Central memory CD8-positive, alpha-beta T cell (primary cell): ENCODE data around the gene HSP90AA1.
A peak's percentile ranks its signal among the peaks of the same experiment; 100 is the strongest.
"Not testable (repeated sequence)": the region's sequence is repeated elsewhere in the genome, so short reads cannot be mapped to it uniquely, and the experiment has no call there.

Experiments used
- ATAC-seq: fragments of 150-1000 bp; cut with Tn5 transposase; replicated peaks from 2 replicates; pipeline ENCODE4 v1.10.0; 2022; ENCODE audit warnings: mild to moderate bottlenecking, moderate FRiP score, moderate number of reproducible peaks; ENCODE audit not compliant: poor library complexity, severe bottlenecking; ENCODE audit errors: extremely low read depth
- DNase-seq, 2 donors: peaks; one replicate each; pipeline ENCODE4 v3.0.0; 2021; ENCODE audit warnings: low spot score in 2 of 2
- H3K27ac Mint-ChIP-seq: one replicate; pipeline ENCODE4 v1.8.0; 2022; ENCODE audit warnings: low read depth, mild to moderate bottlenecking, moderate library complexity, mixed read lengths
- H3K27me3 Mint-ChIP-seq: one replicate; pipeline ENCODE4 v1.8.0; 2022; ENCODE audit warnings: mixed read lengths
- H3K36me3 Mint-ChIP-seq: one replicate; pipeline ENCODE4 v1.8.0; 2022; ENCODE audit warnings: mild to moderate bottlenecking, moderate library complexity, mixed read lengths; ENCODE audit not compliant: insufficient read depth
- H3K4me1 Mint-ChIP-seq: one replicate; pipeline ENCODE4 v1.8.0; 2022; ENCODE audit warnings: mixed read lengths
- H3K4me3 Mint-ChIP-seq: one replicate; pipeline ENCODE4 v1.8.0; 2022; ENCODE audit warnings: mild to moderate bottlenecking, moderate library complexity, mixed read lengths
- H3K9me3 Mint-ChIP-seq: one replicate; pipeline ENCODE4 v1.8.0; 2022; ENCODE audit warnings: mixed read lengths

HSP90AA1 gene

GRCh38 chr14:102086972-102087761 lies at the start of gene HSP90AA1:
HSP90AA1 (minus strand) TSS chr14:102087044; CDS start chr14:102086378, 666 bp downstream.
- peaks cover 60% of the 10 kb centered on the region for H3K36me3 Mint-ChIP-seq
- H3K9me3 Mint-ChIP-seq = no peaks in the 10 kb centered on the region
- peak within 1 kb of the TSS; percentile 92 for H3K4me3 Mint-ChIP-seq
- DNase-seq = peak; percentile 87 to 90
- H3K4me1 Mint-ChIP-seq = peaks cover 69% of the 10 kb centered on the region
- H3K27me3 Mint-ChIP-seq = no peaks in the 10 kb centered on the region
- H3K27ac Mint-ChIP-seq = peak within 1 kb of the TSS; percentile 83
- peak; percentile 74 for ATAC-seq

GRCh38 chr14:102135456-102135855 lies 48.6 kb upstream of the HSP90AA1 start:
- H3K27me3 Mint-ChIP-seq, DNase-seq, H3K4me3 Mint-ChIP-seq, H3K9me3 Mint-ChIP-seq, H3K27ac Mint-ChIP-seq, ATAC-seq: not testable (repeated sequence)
- Mint-ChIP-seq H3K36me3 (peaks cover 15% of the 10 kb centered on the region), H3K4me1 (peaks cover 12% of the 10 kb centered on the region)

GRCh38 chr14:102134719-102135118 lies 47.9 kb upstream of the HSP90AA1 start:
- H3K4me3 Mint-ChIP-seq, DNase-seq, H3K27ac Mint-ChIP-seq, H3K27me3 Mint-ChIP-seq, ATAC-seq, H3K9me3 Mint-ChIP-seq, H3K36me3 Mint-ChIP-seq, H3K4me1 Mint-ChIP-seq: not testable (repeated sequence)

GRCh38 chr14:102134021-102134420 lies 47.2 kb upstream of the HSP90AA1 start:
- not testable (repeated sequence) for H3K4me1 Mint-ChIP-seq, H3K27me3 Mint-ChIP-seq, H3K27ac Mint-ChIP-seq, H3K4me3 Mint-ChIP-seq, ATAC-seq, H3K9me3 Mint-ChIP-seq, H3K36me3 Mint-ChIP-seq, DNase-seq

- DNase-seq (no peak), ATAC-seq (no peak)
- Mint-ChIP-seq H3K4me3 (no peak overlapping the region), H3K27ac (no peak overlapping the region), H3K4me1 (no peaks in the 10 kb centered on the region), H3K36me3 (peaks cover 6% of the 10 kb centered on the region), H3K9me3 (no peaks in the 10 kb centered on the region), H3K27me3 (no peaks in the 10 kb centered on the region)
Observed at GRCh38 chr14:102131741-102132140, 44.9 kb upstream of the HSP90AA1 start.

- Mint-ChIP-seq H3K27me3 (no peaks in the 10 kb centered on the region), H3K4me1 (no peaks in the 10 kb centered on the region), H3K9me3 (no peaks in the 10 kb centered on the region), H3K4me3 (no peak overlapping the region), H3K27ac (no peak overlapping the region), H3K36me3 (peaks cover 3% of the 10 kb centered on the region)
- no peak for DNase-seq
- ATAC-seq = no peak
Observed at GRCh38 chr14:102126807-102127455, 40.1 kb upstream of the HSP90AA1 start.

- Mint-ChIP-seq H3K36me3 (peaks cover 3% of the 10 kb centered on the region), H3K27me3 (no peaks in the 10 kb centered on the region), H3K4me3 (no peak overlapping the region), H3K9me3 (no peaks in the 10 kb centered on the region), H3K27ac (no peak overlapping the region), H3K4me1 (no peaks in the 10 kb centered on the region)
- DNase-seq = no peak
- no peak for ATAC-seq
Observed at GRCh38 chr14:102125546-102125945, 38.7 kb upstream of the HSP90AA1 start.

- ATAC-seq (no peak), DNase-seq (no peak)
- Mint-ChIP-seq H3K27ac (no peak overlapping the region), H3K4me1 (no peaks in the 10 kb centered on the region), H3K4me3 (no peak overlapping the region), H3K9me3 (no peaks in the 10 kb centered on the region), H3K27me3 (no peaks in the 10 kb centered on the region), H3K36me3 (peaks cover 3% of the 10 kb centered on the region)
Observed at GRCh38 chr14:102124419-102124818, 37.6 kb upstream of the HSP90AA1 start.

GRCh38 chr14:102121567-102121966 lies 34.7 kb upstream of the HSP90AA1 start:
- DNase-seq = no peak
- Mint-ChIP-seq H3K4me3 (no peak overlapping the region), H3K4me1 (no peaks in the 10 kb centered on the region), H3K27ac (no peak overlapping the region), H3K27me3 (no peaks in the 10 kb centered on the region), H3K9me3 (no peaks in the 10 kb centered on the region), H3K36me3 (peaks cover 2% of the 10 kb centered on the region)
- ATAC-seq = no peak

GRCh38 chr14:102120888-102121287 lies 34.0 kb upstream of the HSP90AA1 start:
- Mint-ChIP-seq H3K36me3 (peaks cover 2% of the 10 kb centered on the region), H3K27ac (no peak overlapping the region), H3K27me3 (no peaks in the 10 kb centered on the region), H3K4me1 (no peaks in the 10 kb centered on the region), H3K9me3 (no peaks in the 10 kb centered on the region), H3K4me3 (no peak overlapping the region)
- DNase-seq (no peak), ATAC-seq (no peak)

GRCh38 chr14:102117852-102118251 lies 31.0 kb upstream of the HSP90AA1 start:
- ATAC-seq (no peak), DNase-seq (no peak)
- no peaks in the 10 kb centered on the region for H3K9me3 Mint-ChIP-seq
- peaks cover 2% of the 10 kb centered on the region for H3K36me3 Mint-ChIP-seq
- no peaks in the 10 kb centered on the region for H3K27me3 Mint-ChIP-seq
- H3K4me1 Mint-ChIP-seq = no peaks in the 10 kb centered on the region
- no peak overlapping the region for H3K27ac Mint-ChIP-seq
- H3K4me3 Mint-ChIP-seq = no peak overlapping the region

GRCh38 chr14:102116361-102117180 lies 29.7 kb upstream of the HSP90AA1 start:
- H3K27me3 Mint-ChIP-seq = no peaks in the 10 kb centered on the region
- H3K4me3 Mint-ChIP-seq = no peak overlapping the region
- H3K36me3 Mint-ChIP-seq = no peaks in the 10 kb centered on the region
- H3K27ac Mint-ChIP-seq = no peak overlapping the region
- H3K9me3 Mint-ChIP-seq = no peaks in the 10 kb centered on the region
- ATAC-seq = no peak
- DNase-seq = no peak
- no peaks in the 10 kb centered on the region for H3K4me1 Mint-ChIP-seq
